ENCODE measurements around the gene LRRC9. TPM values are rescaled to one million over a fixed set of nuclear protein-coding genes. Genes with fewer than 3 reads are reported as not detected.
A peak's percentile ranks its signal among the peaks of the same experiment; 100 is the strongest.

The LRRC9 gene
- polyA plus RNA-seq, 3 donors: not detected

GRCh38 chr14:59890676-59891075 lies 29.3 kb upstream of the LRRC9 start:
- Histone ChIP-seq H3K36me3 (replicated peaks in 1 of 2; ENCODE audit: control insufficient read depth in 1 of 2, insufficient read depth in 2 of 2, low read length in 2 of 2) (no peaks in the 10 kb centered on the region), H3K9me3 (replicated peaks in 1 of 2; ENCODE audit: control insufficient read depth in 1 of 2, insufficient read depth in 1 of 2, low read length in 2 of 2) (no peaks in the 10 kb centered on the region), H3K4me2 (replicated peaks; ENCODE audit: extremely low read depth, low read length, poor library complexity, severe bottlenecking) (no peak overlapping the region), H3K9ac (ENCODE audit: insufficient read depth, low read length, poor library complexity, severe bottlenecking) (no peak overlapping the region), H4K20me1 (ENCODE audit: insufficient read depth, low read length) (no peaks in the 10 kb centered on the region), H3K27ac (ENCODE audit: low read depth in 1 of 2, low read length in 2 of 2) (no peak overlapping the region), H2AFZ (ENCODE audit: insufficient read depth, low read depth, low read length, poor library complexity, severe bottlenecking) (no peak overlapping the region), H3K4me1 (ENCODE audit: control insufficient read depth in 1 of 2, insufficient read depth in 2 of 2, low read length in 2 of 2) (no peaks in the 10 kb centered on the region), H3K79me2 (ENCODE audit: insufficient read depth, low read length) (no peaks in the 10 kb centered on the region), H3K4me3 (replicated peaks in 1 of 3; ENCODE audit: low read depth in 2 of 3, low read length in 3 of 3) (no peak overlapping the region), H3K27me3 (ENCODE audit: control insufficient read depth in 2 of 2, insufficient read depth in 2 of 2, low read length in 2 of 2) (no peaks in the 10 kb centered on the region)
- H3K36me3 Mint-ChIP-seq: no peaks in the 10 kb centered on the region
- H3K9me3 Mint-ChIP-seq: peaks cover 0 to 4% (median 2%) of the 10 kb centered on the region in 7 donors
- H3K4me1 Mint-ChIP-seq: no peaks in the 10 kb centered on the region
- no CpG with 5 or more reads among the region's 2 CpGs for WGBS (ENCODE audit: insufficient coverage)
- intact Hi-C loops (cut with micrococcal nuclease): no loop called here
- no peak for TF ChIP-seq CTCF (IDR thresholded peaks at IDR 0.05)
- H3K27ac Mint-ChIP-seq: no peak overlapping the region
- no peak for DNase-seq
- peaks cover 4 to 6% (median 5%) of the 10 kb centered on the region in 3 donors for H3K27me3 Mint-ChIP-seq (ENCODE audit: low read depth in 3 of 3)
- H3K4me3 Mint-ChIP-seq: no peak overlapping the region

- H3K36me3 Mint-ChIP-seq: no peaks in the 10 kb centered on the region
- no peak overlapping the region for H2AFZ ChIP-seq (ENCODE audit: insufficient read depth, low read depth, low read length, poor library complexity, severe bottlenecking)
- no peaks in the 10 kb centered on the region for H3K79me2 ChIP-seq (ENCODE audit: insufficient read depth, low read length)
- no peak overlapping the region for H3K4me3 ChIP-seq (replicated peaks in 1 of 3; ENCODE audit: low read depth in 2 of 3, low read length in 3 of 3)
- no peak overlapping the region for H3K9ac ChIP-seq (ENCODE audit: insufficient read depth, low read length, poor library complexity, severe bottlenecking)
- H3K27ac ChIP-seq (ENCODE audit: low read depth in 1 of 2, low read length in 2 of 2): no peak overlapping the region
- H3K27ac Mint-ChIP-seq: peak overlapping the region in 1 of 7 donors; percentile 15
- H3K9me3 ChIP-seq (replicated peaks in 1 of 2; ENCODE audit: control insufficient read depth in 1 of 2, insufficient read depth in 1 of 2, low read length in 2 of 2): no peaks in the 10 kb centered on the region
- no peaks in the 10 kb centered on the region for H3K4me1 ChIP-seq (ENCODE audit: control insufficient read depth in 1 of 2, insufficient read depth in 2 of 2, low read length in 2 of 2)
- H3K9me3 Mint-ChIP-seq: peaks cover 0 to 5% (median 0%) of the 10 kb centered on the region in 7 donors
- intact Hi-C loops (cut with micrococcal nuclease): loop anchor here (2.0 to 5.0 kb wide), 2 partner anchors 263 kb away; no protein-coding TSS in a partner anchor
- H3K4me2 ChIP-seq (replicated peaks; ENCODE audit: extremely low read depth, low read length, poor library complexity, severe bottlenecking): no peak overlapping the region
- peaks cover 9% of the 10 kb centered on the region for H3K4me1 Mint-ChIP-seq
- H3K27me3 Mint-ChIP-seq (ENCODE audit: low read depth in 3 of 3): peaks cover 1 to 2% (median 2%) of the 10 kb centered on the region in 3 donors
- no peaks in the 10 kb centered on the region for H4K20me1 ChIP-seq (ENCODE audit: insufficient read depth, low read length)
- H3K4me3 Mint-ChIP-seq: no peak overlapping the region
- no peaks in the 10 kb centered on the region for H3K36me3 ChIP-seq (replicated peaks in 1 of 2; ENCODE audit: control insufficient read depth in 1 of 2, insufficient read depth in 2 of 2, low read length in 2 of 2)
- H3K27me3 ChIP-seq (ENCODE audit: control insufficient read depth in 2 of 2, insufficient read depth in 2 of 2, low read length in 2 of 2): no peaks in the 10 kb centered on the region
- TF ChIP-seq CTCF (IDR thresholded peaks at IDR 0.05): no peak
- WGBS (ENCODE audit: insufficient coverage): no CpG with 5 or more reads among the region's 1 CpG
- no peak for DNase-seq
Observed at GRCh38 chr14:59895721-59896120, 24.2 kb upstream of the LRRC9 start.

All from CD14-positive monocyte (primary cell).